ENCODE results near the gene APOBEC2.
A peak's percentile ranks its signal among the peaks of the same experiment; 100 is the strongest.

The APOBEC2 gene

DNA sequence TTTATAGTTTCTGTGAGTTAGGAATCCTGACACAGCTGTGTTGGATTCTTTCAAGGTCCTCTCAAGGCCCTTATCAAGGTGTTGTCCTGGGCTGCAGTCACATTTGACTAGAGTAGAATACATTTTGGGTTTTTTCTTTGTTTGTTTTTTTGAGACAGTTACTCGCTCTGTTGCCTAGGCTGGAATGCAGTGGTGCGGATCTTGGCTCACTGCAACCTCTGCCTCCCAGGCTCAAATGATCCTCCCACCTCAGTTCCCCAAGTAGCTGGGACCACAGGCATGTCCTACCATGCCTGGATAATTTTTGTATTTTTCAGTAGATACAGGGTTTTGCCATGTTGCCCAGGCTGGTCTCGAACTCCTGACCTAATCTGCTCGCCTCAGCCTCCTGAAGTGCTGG, 35.4 kb downstream of the APOBEC2 start:
- Histone ChIP-seq H3K4me1 (ENCODE audit: insufficient read depth, low read length) (no peaks in the 10 kb centered on the region), H4K20me1 (ENCODE audit: insufficient read depth, low read length) (peaks cover 5% of the 10 kb centered on the region; the same call in 1 of the 2 replicates), H3K9ac (ENCODE audit: low read depth, low read length) (no peak overlapping the region), H3K79me2 (ENCODE audit: insufficient read depth, low read length) (peaks cover 51% of the 10 kb centered on the region), H3K36me3 (ENCODE audit: insufficient read depth, low read length) (peaks cover 94% of the 10 kb centered on the region), H3K9me3 (ENCODE audit: insufficient read depth, low read length, severe bottlenecking) (no peaks in the 10 kb centered on the region), H3K27ac (ENCODE audit: low read length) (no peak overlapping the region), H3K4me3 (ENCODE audit: low read depth in 1 of 2, low read length in 2 of 2) (no peak overlapping the region), H3K4me2 (ENCODE audit: insufficient read depth, low read length) (no peak overlapping the region), H2AFZ (ENCODE audit: low read depth, low read length) (no peak overlapping the region), H3K27me3 (ENCODE audit: insufficient read depth, low read length, poor library complexity) (no peaks in the 10 kb centered on the region)
- ATAC-seq (ENCODE audit: insufficient read depth, low read depth) (no peak), DNase-seq (no peak)
- TF ChIP-seq CTCF (IDR thresholded peaks at IDR 0.05; ENCODE audit: borderline replicate concordance, extremely low read depth, low read length, poor library complexity, severe bottlenecking) (no peak), EZH2 (IDR thresholded peaks at IDR 0.05; ENCODE audit: borderline replicate concordance, low read depth, low read length, severe bottlenecking) (no peak)

- Histone ChIP-seq H4K20me1 (ENCODE audit: insufficient read depth, low read length) (peaks cover 3% of the 10 kb centered on the region; the same call in 1 of the 2 replicates), H3K4me3 (ENCODE audit: low read depth in 1 of 2, low read length in 2 of 2) (no peak overlapping the region), H3K4me1 (ENCODE audit: insufficient read depth, low read length) (no peaks in the 10 kb centered on the region), H2AFZ (ENCODE audit: low read depth, low read length) (no peak overlapping the region), H3K9me3 (ENCODE audit: insufficient read depth, low read length, severe bottlenecking) (no peaks in the 10 kb centered on the region), H3K27ac (ENCODE audit: low read length) (no peak overlapping the region), H3K79me2 (ENCODE audit: insufficient read depth, low read length) (peaks cover 26% of the 10 kb centered on the region), H3K36me3 (ENCODE audit: insufficient read depth, low read length) (peaks cover 94% of the 10 kb centered on the region), H3K9ac (ENCODE audit: low read depth, low read length) (no peak overlapping the region), H3K4me2 (ENCODE audit: insufficient read depth, low read length) (no peak overlapping the region), H3K27me3 (ENCODE audit: insufficient read depth, low read length, poor library complexity) (no peaks in the 10 kb centered on the region)
- DNase-seq (no peak), ATAC-seq (ENCODE audit: insufficient read depth, low read depth) (no peak)
- no peak for TF ChIP-seq EZH2 (IDR thresholded peaks at IDR 0.05; ENCODE audit: borderline replicate concordance, low read depth, low read length, severe bottlenecking)
- no peak for TF ChIP-seq CTCF (IDR thresholded peaks at IDR 0.05; ENCODE audit: borderline replicate concordance, extremely low read depth, low read length, poor library complexity, severe bottlenecking)
Observed at GRCh38 chr6:41090841-41091761, 38.1 kb downstream of the APOBEC2 start.

GRCh38 chr6:41092421-41093140, 39.6 kb downstream of the APOBEC2 start:
- H3K9ac ChIP-seq (ENCODE audit: low read depth, low read length): no peak overlapping the region
- H3K79me2 ChIP-seq (ENCODE audit: insufficient read depth, low read length): peaks cover 14% of the 10 kb centered on the region
- no peaks in the 10 kb centered on the region for H3K4me1 ChIP-seq (ENCODE audit: insufficient read depth, low read length)
- no peak overlapping the region for H3K27ac ChIP-seq (ENCODE audit: low read length)
- ATAC-seq (ENCODE audit: insufficient read depth, low read depth) (peak; percentile 67; the same call in 2 of the 3 replicates), DNase-seq (no peak)
- no peaks in the 10 kb centered on the region for H3K27me3 ChIP-seq (ENCODE audit: insufficient read depth, low read length, poor library complexity)
- H2AFZ ChIP-seq (ENCODE audit: low read depth, low read length): no peak overlapping the region
- peaks cover 3% of the 10 kb centered on the region; the same call in 1 of the 2 replicates for H4K20me1 ChIP-seq (ENCODE audit: insufficient read depth, low read length)
- TF ChIP-seq CTCF (IDR thresholded peaks at IDR 0.05; ENCODE audit: borderline replicate concordance, extremely low read depth, low read length, poor library complexity, severe bottlenecking) (peak; percentile 38), EZH2 (IDR thresholded peaks at IDR 0.05; ENCODE audit: borderline replicate concordance, low read depth, low read length, severe bottlenecking) (no peak)
- no peak overlapping the region for H3K4me3 ChIP-seq (ENCODE audit: low read depth in 1 of 2, low read length in 2 of 2)
- H3K4me2 ChIP-seq (ENCODE audit: insufficient read depth, low read length): no peak overlapping the region
- H3K36me3 ChIP-seq (ENCODE audit: insufficient read depth, low read length): peaks cover 95% of the 10 kb centered on the region
- no peaks in the 10 kb centered on the region for H3K9me3 ChIP-seq (ENCODE audit: insufficient read depth, low read length, severe bottlenecking)
